ENCODE data around the gene LRP1B. TPM values are rescaled to one million over a fixed set of nuclear protein-coding genes. Genes with fewer than 3 reads are reported as not detected.

Gene LRP1B
- total and polyA plus RNA-seq, 2 experiments from 2014 or later, result not detected

DNA sequence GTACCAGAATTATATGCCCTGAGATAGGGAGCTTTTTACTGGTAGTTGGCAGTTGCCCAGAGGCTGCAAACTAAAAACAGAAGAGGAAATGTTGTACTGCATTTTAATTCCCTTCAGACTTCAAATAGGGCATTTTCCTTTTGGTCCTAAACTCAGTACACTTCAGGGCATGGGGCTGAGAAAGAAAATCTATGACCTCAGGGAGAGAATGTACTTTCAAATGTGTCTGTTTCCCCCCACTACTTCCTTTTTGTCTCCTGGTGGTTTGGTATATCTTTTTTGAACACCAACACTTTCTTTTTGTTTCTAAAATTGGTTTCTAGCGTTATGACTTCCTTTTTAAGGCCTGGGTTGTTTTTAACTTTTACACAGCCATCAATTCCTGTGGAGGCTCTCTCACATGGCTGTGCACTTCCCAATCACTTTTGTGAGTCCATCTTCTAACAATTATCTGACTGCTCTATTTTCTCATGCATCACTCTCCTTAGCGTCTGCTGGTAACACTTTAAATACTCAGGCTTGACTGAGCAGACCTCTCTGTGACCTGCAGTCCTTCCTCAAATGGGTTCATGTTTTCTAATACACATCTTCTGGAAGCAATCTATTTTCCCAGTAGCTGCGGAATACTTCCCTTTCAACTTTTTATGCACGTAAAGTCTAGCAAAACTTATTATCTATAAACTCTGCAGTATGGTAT lies 596.0 kb downstream of the LRP1B start:
- Histone ChIP-seq H3K4me1 (ENCODE audit: insufficient read depth) (no peaks in the 10 kb centered on the region), H3K4me2 (ENCODE audit: unreplicated experiment) (no peak overlapping the region), H3K9ac (no peak overlapping the region), H3K27ac (no peak overlapping the region), H3K4me3 (no peak overlapping the region), H4K20me1 (ENCODE audit: insufficient read depth) (no peaks in the 10 kb centered on the region), H3F3A (ENCODE audit: insufficient read depth) (no peaks in the 10 kb centered on the region), H3K9me3 (ENCODE audit: low read depth) (no peaks in the 10 kb centered on the region), H3K27me3 (replicated peaks; ENCODE audit: insufficient read depth) (no peaks in the 10 kb centered on the region), H3K79me2 (ENCODE audit: insufficient read depth) (no peaks in the 10 kb centered on the region), H2AFZ (no peak overlapping the region), H3K36me3 (ENCODE audit: low read depth) (no peaks in the 10 kb centered on the region), H3K9me2 (ENCODE audit: insufficient read depth) (no peaks in the 10 kb centered on the region)
- in situ Hi-C loops (cut with MboI), result no loop called here
- 32 to 36% methylated on average over 4 of the region's 4 CpGs for WGBS, 2 experiments (ENCODE audit: low coverage in 1 of 2, low lambda C conversion rate in 2 of 2, missing lambda C conversion rate in 2 of 2)
- DNase-seq, result no peak
- TF ChIP-seq EZH2 (IDR thresholded peaks at IDR 0.05; ENCODE audit: insufficient read depth, poor library complexity, severe bottlenecking) (no peak), EZH2phosphoT487 (IDR thresholded peaks at IDR 0.05; ENCODE audit: insufficient read depth, low read depth) (no peak)

DNA sequence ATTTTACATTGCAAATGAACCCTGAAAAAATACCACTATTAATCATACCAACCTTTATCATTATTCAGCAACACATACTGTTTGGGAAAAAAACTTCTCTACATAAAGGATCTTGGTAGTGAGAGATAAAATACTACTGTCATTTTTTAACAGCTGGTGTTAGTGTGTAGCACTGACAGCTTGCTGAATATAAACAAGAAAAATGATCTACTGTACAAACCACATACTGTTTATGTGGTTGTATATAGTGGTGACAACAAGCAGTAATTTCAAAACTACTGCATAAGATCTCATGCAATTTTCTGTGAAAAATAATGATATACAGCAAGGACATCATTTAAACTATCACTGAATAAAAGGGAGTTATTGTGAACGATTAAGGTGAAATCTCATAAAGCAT lies 601.2 kb downstream of the LRP1B start:
- H2AFZ ChIP-seq, result no peak overlapping the region

DNA sequence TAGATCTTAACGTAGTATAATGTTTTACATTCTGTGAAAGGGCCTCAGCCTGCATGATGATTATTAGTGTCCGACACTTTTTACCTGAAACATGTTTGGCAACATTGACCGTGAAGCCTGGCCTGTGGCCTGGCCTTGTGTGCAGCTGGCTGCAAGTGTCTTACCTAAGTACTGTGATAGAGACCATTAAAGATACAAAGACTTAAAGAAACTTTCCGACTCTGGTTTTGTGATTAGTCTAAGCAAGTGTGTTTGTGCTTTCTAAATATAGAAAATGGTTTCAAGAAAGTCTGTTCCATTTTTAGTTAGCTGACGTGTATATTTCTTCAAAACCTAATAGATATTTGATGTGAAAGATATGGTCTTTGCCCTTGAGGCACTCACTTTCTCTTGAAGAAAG lies 601.8 kb downstream of the LRP1B start:
- H3K4me2 ChIP-seq (ENCODE audit: unreplicated experiment), result no peak overlapping the region
- H3K9me2 ChIP-seq (ENCODE audit: insufficient read depth), result no peaks in the 10 kb centered on the region
- no peaks in the 10 kb centered on the region for H3K36me3 ChIP-seq (ENCODE audit: low read depth)
- no peak overlapping the region for H3K4me3 ChIP-seq
- in situ Hi-C loops (cut with MboI), result no loop called here
- H2AFZ ChIP-seq, result no peak overlapping the region
- no peak for TF ChIP-seq EZH2phosphoT487 (IDR thresholded peaks at IDR 0.05; ENCODE audit: insufficient read depth, low read depth)
- TF ChIP-seq EZH2 (IDR thresholded peaks at IDR 0.05; ENCODE audit: insufficient read depth, poor library complexity, severe bottlenecking), result no peak
- WGBS, 2 experiments (ENCODE audit: low coverage in 1 of 2, low lambda C conversion rate in 2 of 2, missing lambda C conversion rate in 2 of 2), result 42 to 45% methylated on average over 5 of the region's 5 CpGs
- H3F3A ChIP-seq (ENCODE audit: insufficient read depth), result no peaks in the 10 kb centered on the region
- no peaks in the 10 kb centered on the region for H3K27me3 ChIP-seq (replicated peaks; ENCODE audit: insufficient read depth)
- H3K4me1 ChIP-seq (ENCODE audit: insufficient read depth), result no peaks in the 10 kb centered on the region
- no peak for DNase-seq
- no peaks in the 10 kb centered on the region for H3K79me2 ChIP-seq (ENCODE audit: insufficient read depth)
- H3K27ac ChIP-seq, result no peak overlapping the region
- H3K9me3 ChIP-seq (ENCODE audit: low read depth), result no peaks in the 10 kb centered on the region
- no peaks in the 10 kb centered on the region for H4K20me1 ChIP-seq (ENCODE audit: insufficient read depth)
- H3K9ac ChIP-seq, result no peak overlapping the region

More for the DNA sequence above, 601.2 kb downstream of the LRP1B start:
- Histone ChIP-seq H3K9me3 (ENCODE audit: low read depth) (no peaks in the 10 kb centered on the region), H3K79me2 (ENCODE audit: insufficient read depth) (no peaks in the 10 kb centered on the region), H4K20me1 (ENCODE audit: insufficient read depth) (no peaks in the 10 kb centered on the region), H3K36me3 (ENCODE audit: low read depth) (no peaks in the 10 kb centered on the region), H3F3A (ENCODE audit: insufficient read depth) (no peaks in the 10 kb centered on the region), H3K27ac (no peak overlapping the region), H3K4me2 (ENCODE audit: unreplicated experiment) (no peak overlapping the region), H3K4me1 (ENCODE audit: insufficient read depth) (no peaks in the 10 kb centered on the region), H3K27me3 (replicated peaks; ENCODE audit: insufficient read depth) (no peaks in the 10 kb centered on the region), H3K9ac (no peak overlapping the region), H3K4me3 (no peak overlapping the region), H3K9me2 (ENCODE audit: insufficient read depth) (no peaks in the 10 kb centered on the region)
- DNase-seq, result no peak
- no peak for TF ChIP-seq EZH2 (IDR thresholded peaks at IDR 0.05; ENCODE audit: insufficient read depth, poor library complexity, severe bottlenecking)
- no peak for TF ChIP-seq EZH2phosphoT487 (IDR thresholded peaks at IDR 0.05; ENCODE audit: insufficient read depth, low read depth)
- 63 to 79% methylated on average over 1 of the region's 1 CpG for WGBS, 2 experiments (ENCODE audit: low coverage in 1 of 2, low lambda C conversion rate in 2 of 2, missing lambda C conversion rate in 2 of 2)
- in situ Hi-C loops (cut with MboI), result no loop called here

DNA sequence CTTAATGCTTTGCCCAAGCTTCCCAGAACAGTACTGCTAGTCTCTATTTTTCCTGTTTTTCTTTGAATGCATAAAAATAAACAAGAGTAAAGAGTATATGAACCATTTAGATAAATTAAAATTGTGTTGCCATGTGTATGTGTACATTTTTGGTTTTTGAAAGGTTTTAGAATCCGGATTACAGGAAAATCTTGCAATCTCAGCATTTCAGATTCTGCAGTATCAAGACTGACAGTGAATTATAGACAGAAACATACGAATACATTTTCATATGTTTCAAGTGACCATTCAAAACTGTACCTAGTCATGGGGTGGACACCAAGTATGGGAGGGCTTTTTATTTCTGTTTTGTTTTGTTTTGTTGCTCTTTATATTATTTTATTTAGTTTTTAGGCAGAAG lies 604.1 kb downstream of the LRP1B start:
- Histone ChIP-seq H3K27ac (no peak overlapping the region), H3F3A (ENCODE audit: insufficient read depth) (no peaks in the 10 kb centered on the region), H3K79me2 (ENCODE audit: insufficient read depth) (no peaks in the 10 kb centered on the region), H3K9me2 (ENCODE audit: insufficient read depth) (no peaks in the 10 kb centered on the region), H3K36me3 (ENCODE audit: low read depth) (no peaks in the 10 kb centered on the region), H3K4me3 (no peak overlapping the region), H3K27me3 (replicated peaks; ENCODE audit: insufficient read depth) (no peaks in the 10 kb centered on the region), H3K9ac (no peak overlapping the region), H3K4me2 (ENCODE audit: unreplicated experiment) (no peak overlapping the region), H4K20me1 (ENCODE audit: insufficient read depth) (no peaks in the 10 kb centered on the region), H3K4me1 (ENCODE audit: insufficient read depth) (no peaks in the 10 kb centered on the region), H3K9me3 (ENCODE audit: low read depth) (no peaks in the 10 kb centered on the region), H2AFZ (no peak overlapping the region)
- WGBS, 2 experiments (ENCODE audit: low coverage in 1 of 2, low lambda C conversion rate in 2 of 2, missing lambda C conversion rate in 2 of 2), result 36 to 48% methylated on average over 2 of the region's 2 CpGs
- DNase-seq, result no peak
- TF ChIP-seq EZH2 (IDR thresholded peaks at IDR 0.05; ENCODE audit: insufficient read depth, poor library complexity, severe bottlenecking) (no peak), EZH2phosphoT487 (IDR thresholded peaks at IDR 0.05; ENCODE audit: insufficient read depth, low read depth) (no peak)
- in situ Hi-C loops (cut with MboI), result no loop called here
